DND-41 (cell line): Measurements from ENCODE around the gene WDR36.

Experiments used
- ATAC-seq: fragments of 200-7000 bp; cut with Tn5 transposase; 3 replicates; pipeline ENCODE4 v1.9.1; 2021; ENCODE audit warnings: low read depth; ENCODE audit not compliant: insufficient read depth
- DNase-seq: peaks from one replicate; pipeline ENCODE4 v3.0.0-alpha.2; 2020
- H2AFZ ChIP-seq: 2 replicates; pipeline ENCODE4 v1.6.0; 2012; ENCODE audit warnings: low read depth, low read length
- H3K27ac ChIP-seq: 2 replicates; pipeline ENCODE4 v1.5.1; 2012; ENCODE audit warnings: low read length, inconsistent platforms
- H3K27me3 ChIP-seq: fragments of 200-600 bp; sonication (generic); 2 replicates; pipeline ENCODE4 v1.6.0; 2012; ENCODE audit warnings: low read length, mild to moderate bottlenecking, inconsistent platforms; ENCODE audit not compliant: insufficient read depth, poor library complexity
- H3K36me3 ChIP-seq: 2 replicates; pipeline ENCODE4 v1.5.1; 2012; ENCODE audit warnings: low read length, inconsistent platforms; ENCODE audit not compliant: insufficient read depth
- H3K4me1 ChIP-seq: 2 replicates; pipeline ENCODE4 v1.5.1; 2012; ENCODE audit warnings: mild to moderate bottlenecking, low read length; ENCODE audit not compliant: insufficient read depth
- H3K4me2 ChIP-seq: 2 replicates; pipeline ENCODE4 v1.6.0; 2012; ENCODE audit warnings: mild to moderate bottlenecking, moderate library complexity, low read length, inconsistent platforms; ENCODE audit not compliant: insufficient read depth
- H3K4me3 ChIP-seq, 2 experiments: fragments of 200-600 bp in 1 of 2; shearing (Covaris generic) in 1 of 2; 2 replicates each; pipeline ENCODE4 v1.5.1; 2012 to 2016; ENCODE audit warnings: inconsistent platforms in 2 of 2, low read length in 2 of 2, mild to moderate bottlenecking in 2 of 2, low read depth in 1 of 2, moderate library complexity in 1 of 2
- H3K79me2 ChIP-seq: 2 replicates; pipeline ENCODE4 v1.6.0; 2012; ENCODE audit warnings: low read length, inconsistent platforms; ENCODE audit not compliant: insufficient read depth
- H3K9ac ChIP-seq: 2 replicates; pipeline ENCODE4 v1.6.0; 2012; ENCODE audit warnings: low read depth, mild to moderate bottlenecking, inconsistent platforms, low read length, moderate library complexity
- H3K9me3 ChIP-seq: 2 replicates; pipeline ENCODE4 v1.5.1; 2012; ENCODE audit warnings: low read length, moderate library complexity, mild to moderate bottlenecking, inconsistent platforms; ENCODE audit not compliant: insufficient read depth, severe bottlenecking
- H4K20me1 ChIP-seq: 2 replicates; pipeline ENCODE4 v1.6.0; 2012; ENCODE audit warnings: low read length; ENCODE audit not compliant: insufficient read depth
- EZH2 ChIP-seq: IDR thresholded peaks from 3 replicates; pipeline ENCODE4 v1.6.1; 2012; ENCODE audit warnings: borderline replicate concordance, low read depth, mild to moderate bottlenecking, moderate library complexity, low read length, inconsistent platforms; ENCODE audit not compliant: severe bottlenecking
- TF ChIP-seq, protein P1 (sequence below): IDR thresholded peaks from 2 replicates; pipeline ENCODE4 v1.5.1; 2012; ENCODE audit warnings: borderline replicate concordance, low read length, moderate library complexity, mild to moderate bottlenecking; ENCODE audit not compliant: poor library complexity, severe bottlenecking; ENCODE audit errors: extremely low read depth

WDR36 gene

DNA sequence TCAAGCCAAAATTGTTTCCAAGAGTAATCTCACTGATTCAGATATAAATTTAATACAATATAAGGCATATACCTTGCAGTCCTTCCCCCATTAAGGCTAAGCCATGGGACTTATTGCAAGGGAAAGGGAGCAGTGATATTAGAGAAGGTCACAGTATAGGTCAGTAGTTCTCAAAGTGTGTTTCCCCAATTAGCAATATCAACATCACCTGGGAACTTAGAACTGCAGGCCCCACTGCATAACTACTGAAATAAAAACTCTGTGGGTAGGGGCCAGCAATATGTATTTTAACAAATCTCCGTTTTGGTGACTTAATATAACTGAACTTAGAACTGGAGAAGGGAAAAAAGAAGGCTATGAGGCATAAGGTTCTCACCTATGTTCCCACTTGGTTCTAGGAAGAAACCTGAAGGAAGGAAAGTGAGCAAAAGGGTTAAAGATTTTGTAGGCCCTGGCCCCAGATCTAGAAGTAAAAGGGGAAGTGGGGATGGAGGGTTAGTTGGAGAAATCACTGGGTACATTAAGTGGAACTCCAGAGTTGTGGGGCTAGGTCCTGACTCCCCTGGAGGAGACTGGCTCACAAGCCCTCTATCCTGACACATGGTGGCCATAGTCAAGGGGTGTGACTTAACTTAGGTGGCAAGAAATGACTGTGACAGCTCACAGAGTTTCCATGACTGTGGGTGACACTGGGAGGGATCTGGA is 40.7 kb downstream of the WDR36 start:
- H3K27me3 ChIP-seq: no peaks in the 10 kb centered on the region
- DNase-seq (no peak), ATAC-seq (0 out of 3 replicates have a peak, but pooled peaks have one; percentile 13)
- no peaks in the 10 kb centered on the region for H3K79me2 ChIP-seq
- no peaks in the 10 kb centered on the region for H3K4me1 ChIP-seq
- no peak overlapping the region for H3K27ac ChIP-seq
- no peaks in the 10 kb centered on the region for H4K20me1 ChIP-seq
- H3K9me3 ChIP-seq: no peaks in the 10 kb centered on the region
- no peak overlapping the region for H3K9ac ChIP-seq
- TF ChIP-seq, protein P1, sequence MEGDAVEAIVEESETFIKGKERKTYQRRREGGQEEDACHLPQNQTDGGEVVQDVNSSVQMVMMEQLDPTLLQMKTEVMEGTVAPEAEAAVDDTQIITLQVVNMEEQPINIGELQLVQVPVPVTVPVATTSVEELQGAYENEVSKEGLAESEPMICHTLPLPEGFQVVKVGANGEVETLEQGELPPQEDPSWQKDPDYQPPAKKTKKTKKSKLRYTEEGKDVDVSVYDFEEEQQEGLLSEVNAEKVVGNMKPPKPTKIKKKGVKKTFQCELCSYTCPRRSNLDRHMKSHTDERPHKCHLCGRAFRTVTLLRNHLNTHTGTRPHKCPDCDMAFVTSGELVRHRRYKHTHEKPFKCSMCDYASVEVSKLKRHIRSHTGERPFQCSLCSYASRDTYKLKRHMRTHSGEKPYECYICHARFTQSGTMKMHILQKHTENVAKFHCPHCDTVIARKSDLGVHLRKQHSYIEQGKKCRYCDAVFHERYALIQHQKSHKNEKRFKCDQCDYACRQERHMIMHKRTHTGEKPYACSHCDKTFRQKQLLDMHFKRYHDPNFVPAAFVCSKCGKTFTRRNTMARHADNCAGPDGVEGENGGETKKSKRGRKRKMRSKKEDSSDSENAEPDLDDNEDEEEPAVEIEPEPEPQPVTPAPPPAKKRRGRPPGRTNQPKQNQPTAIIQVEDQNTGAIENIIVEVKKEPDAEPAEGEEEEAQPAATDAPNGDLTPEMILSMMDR: no peak
- no peak for TF ChIP-seq EZH2
- peaks cover 15% of the 10 kb centered on the region; the same call in 1 of the 2 replicates for H3K36me3 ChIP-seq
- no peak overlapping the region for H3K4me2 ChIP-seq
- no peak overlapping the region for H2AFZ ChIP-seq
- H3K4me3 ChIP-seq: no peak overlapping the region

- no peak for TF ChIP-seq EZH2
- TF ChIP-seq, protein P1: no peak
- no peak for DNase-seq
- ATAC-seq: peak; percentile 53; the same call in 1 of the 3 replicates
- H3K27me3 ChIP-seq: no peaks in the 10 kb centered on the region
- no peak overlapping the region for H3K4me2 ChIP-seq
- no peak overlapping the region for H3K27ac ChIP-seq
- H4K20me1 ChIP-seq: no peaks in the 10 kb centered on the region
- no peak overlapping the region for H2AFZ ChIP-seq
- H3K9ac ChIP-seq: no peak overlapping the region
- peaks cover 12% of the 10 kb centered on the region; the same call in 1 of the 2 replicates for H3K36me3 ChIP-seq
- no peaks in the 10 kb centered on the region for H3K9me3 ChIP-seq
- no peaks in the 10 kb centered on the region for H3K79me2 ChIP-seq
- H3K4me1 ChIP-seq: 0 out of 2 replicates have a peak, but pooled peaks cover 4% of the 10 kb centered on the region
- no peak overlapping the region for H3K4me3 ChIP-seq
Measured at GRCh38 chr5:111133436-111133751, 41.2 kb downstream of the WDR36 start.

- DNase-seq (no peak), ATAC-seq (no peak)
- Histone ChIP-seq H3K4me1 (0 out of 2 replicates have a peak, but pooled peaks cover 5% of the 10 kb centered on the region), H4K20me1 (no peaks in the 10 kb centered on the region), H3K27ac (no peak overlapping the region), H3K27me3 (no peaks in the 10 kb centered on the region), H3K36me3 (peaks cover 7% of the 10 kb centered on the region; the same call in 1 of the 2 replicates), H3K79me2 (no peaks in the 10 kb centered on the region), H3K9me3 (no peaks in the 10 kb centered on the region), H2AFZ (peak overlapping the region; percentile 20; the same call in 1 of the 2 replicates), H3K4me2 (no peak overlapping the region), H3K9ac (no peak overlapping the region), H3K4me3 (no peak overlapping the region)
- TF ChIP-seq, protein P1: no peak
- no peak for TF ChIP-seq EZH2
Measured at GRCh38 chr5:111134087-111134486, 41.9 kb downstream of the WDR36 start.
